Measurements from ENCODE around the gene TSNAXIP1. TPM values are rescaled to one million over a fixed set of nuclear protein-coding genes. Genes with fewer than 3 reads are reported as not detected.

TSNAXIP1 gene
- total RNA-seq, 3 donors from 2014 or later (not counting 1 experiment from before 2014, with no cell fraction given): 0.15 to 0.68 TPM; not detected in 1

DNA sequence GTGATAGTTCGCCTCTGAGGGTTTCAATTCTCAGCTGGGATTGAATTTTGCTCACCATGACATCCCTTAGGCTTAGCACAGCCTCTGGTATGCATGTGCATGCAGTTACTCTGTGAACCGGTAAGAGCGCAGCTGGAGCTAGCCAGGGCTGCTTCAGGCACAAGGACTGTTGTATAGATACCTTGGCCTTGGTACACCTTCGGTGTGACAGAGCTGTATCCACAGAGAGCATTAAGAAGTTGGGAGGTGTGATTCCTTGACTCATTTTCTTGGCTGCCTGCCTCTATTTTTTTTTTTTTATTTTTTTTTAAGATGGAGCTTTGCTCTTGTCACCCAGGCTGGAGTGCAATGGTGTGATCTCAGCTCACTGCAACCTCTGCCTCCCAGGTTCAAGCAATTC lies 37.8 kb downstream of the TSNAXIP1 start:
- Mint-ChIP-seq H3K27ac (peak overlapping the region in 1 of 2 donors; percentile 89), H3K36me3 (no peaks in the 10 kb centered on the region), H3K4me3 (peak overlapping the region; percentile 35), H3K9me3 (no peaks in the 10 kb centered on the region), H3K27me3 (ENCODE audit: low read depth in 2 of 2) (no peaks in the 10 kb centered on the region), H3K4me1 (peaks cover 39 to 43% of the 10 kb centered on the region in 2 donors)
- no peak for ATAC-seq
- intact Hi-C loops (cut with micrococcal nuclease): loop anchor here (5.0 kb wide), 1 partner anchor 93 kb away; the partner anchor contains the start of gene PSMB10
- Histone ChIP-seq H3K9me3 (ENCODE audit: control insufficient read depth, insufficient read depth, low read length) (no peaks in the 10 kb centered on the region), H3K27ac (ENCODE audit: low read length) (no peak overlapping the region), H3K4me1 (ENCODE audit: control insufficient read depth, insufficient read depth, low read length) (peaks cover 57% of the 10 kb centered on the region), H3K4me3 (ENCODE audit: low read length) (no peak overlapping the region), H3K27me3 (ENCODE audit: control insufficient read depth, insufficient read depth, low read length) (no peaks in the 10 kb centered on the region), H3K36me3 (ENCODE audit: control insufficient read depth, insufficient read depth, low read length) (peaks cover 3% of the 10 kb centered on the region)
- DNase-seq: no peak
- TF ChIP-seq, protein P1, sequence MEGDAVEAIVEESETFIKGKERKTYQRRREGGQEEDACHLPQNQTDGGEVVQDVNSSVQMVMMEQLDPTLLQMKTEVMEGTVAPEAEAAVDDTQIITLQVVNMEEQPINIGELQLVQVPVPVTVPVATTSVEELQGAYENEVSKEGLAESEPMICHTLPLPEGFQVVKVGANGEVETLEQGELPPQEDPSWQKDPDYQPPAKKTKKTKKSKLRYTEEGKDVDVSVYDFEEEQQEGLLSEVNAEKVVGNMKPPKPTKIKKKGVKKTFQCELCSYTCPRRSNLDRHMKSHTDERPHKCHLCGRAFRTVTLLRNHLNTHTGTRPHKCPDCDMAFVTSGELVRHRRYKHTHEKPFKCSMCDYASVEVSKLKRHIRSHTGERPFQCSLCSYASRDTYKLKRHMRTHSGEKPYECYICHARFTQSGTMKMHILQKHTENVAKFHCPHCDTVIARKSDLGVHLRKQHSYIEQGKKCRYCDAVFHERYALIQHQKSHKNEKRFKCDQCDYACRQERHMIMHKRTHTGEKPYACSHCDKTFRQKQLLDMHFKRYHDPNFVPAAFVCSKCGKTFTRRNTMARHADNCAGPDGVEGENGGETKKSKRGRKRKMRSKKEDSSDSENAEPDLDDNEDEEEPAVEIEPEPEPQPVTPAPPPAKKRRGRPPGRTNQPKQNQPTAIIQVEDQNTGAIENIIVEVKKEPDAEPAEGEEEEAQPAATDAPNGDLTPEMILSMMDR (IDR thresholded peaks at IDR 0.05): no peak
- WGBS (ENCODE audit: insufficient coverage): 95% methylated on average over 4 of the region's 4 CpGs

- no peak for DNase-seq
- Mint-ChIP-seq H3K4me3 (peak overlapping the region; percentile 84), H3K36me3 (no peaks in the 10 kb centered on the region), H3K27ac (peak overlapping the region; percentile 86 to 89), H3K27me3 (ENCODE audit: low read depth in 2 of 2) (no peaks in the 10 kb centered on the region), H3K4me1 (peaks cover 39 to 43% of the 10 kb centered on the region in 2 donors), H3K9me3 (no peaks in the 10 kb centered on the region)
- H3K36me3 ChIP-seq (ENCODE audit: control insufficient read depth, insufficient read depth, low read length): peaks cover 3% of the 10 kb centered on the region
- 76% methylated on average over 5 of the region's 5 CpGs for WGBS (ENCODE audit: insufficient coverage)
- peaks cover 57% of the 10 kb centered on the region for H3K4me1 ChIP-seq (ENCODE audit: control insufficient read depth, insufficient read depth, low read length)
- no peaks in the 10 kb centered on the region for H3K27me3 ChIP-seq (ENCODE audit: control insufficient read depth, insufficient read depth, low read length)
- intact Hi-C loops (cut with micrococcal nuclease): loop anchor here (1.0 to 2.0 kb wide), 4 partner anchors 13 to 48 kb away; partner anchors contain the start of genes EDC4, PSKH1, RANBP10 and TSNAXIP1
- TF ChIP-seq, protein P1 (IDR thresholded peaks at IDR 0.05): no peak
- no peak for ATAC-seq
- peak overlapping the region; percentile 92 for H3K27ac ChIP-seq (ENCODE audit: low read length)
- no peak overlapping the region for H3K4me3 ChIP-seq (ENCODE audit: low read length)
- no peaks in the 10 kb centered on the region for H3K9me3 ChIP-seq (ENCODE audit: control insufficient read depth, insufficient read depth, low read length)
Measured at GRCh38 chr16:67845291-67846062, 38.8 kb downstream of the TSNAXIP1 start.

- H3K27me3 ChIP-seq (ENCODE audit: control insufficient read depth, insufficient read depth, low read length): no peaks in the 10 kb centered on the region
- WGBS (ENCODE audit: insufficient coverage): 15% methylated on average over 2 of the region's 2 CpGs
- Mint-ChIP-seq H3K4me3 (peak overlapping the region; percentile 84), H3K27ac (peak overlapping the region; percentile 86 to 89), H3K9me3 (no peaks in the 10 kb centered on the region), H3K36me3 (no peaks in the 10 kb centered on the region), H3K27me3 (ENCODE audit: low read depth in 2 of 2) (no peaks in the 10 kb centered on the region), H3K4me1 (peaks cover 39 to 43% of the 10 kb centered on the region in 2 donors)
- peaks cover 57% of the 10 kb centered on the region for H3K4me1 ChIP-seq (ENCODE audit: control insufficient read depth, insufficient read depth, low read length)
- ATAC-seq (no peak), DNase-seq (peak in 1 of 2 donors; percentile 22)
- peak overlapping the region; percentile 86 for H3K4me3 ChIP-seq (ENCODE audit: low read length)
- intact Hi-C loops (cut with micrococcal nuclease): loop anchor here (1.0 to 2.0 kb wide), 4 partner anchors 13 to 47 kb away; partner anchors contain the start of genes EDC4, PSKH1, RANBP10 and TSNAXIP1
- no peaks in the 10 kb centered on the region for H3K9me3 ChIP-seq (ENCODE audit: control insufficient read depth, insufficient read depth, low read length)
- peak overlapping the region; percentile 92 for H3K27ac ChIP-seq (ENCODE audit: low read length)
- peaks cover 3% of the 10 kb centered on the region for H3K36me3 ChIP-seq (ENCODE audit: control insufficient read depth, insufficient read depth, low read length)
- TF ChIP-seq, protein P1 (IDR thresholded peaks at IDR 0.05): no peak
Measured at GRCh38 chr16:67846063-67846319, 39.3 kb downstream of the TSNAXIP1 start.
